NCI-H1694 (cell line): ENCODE data around the gene SLC37A1.

Experiments used
- DNase-seq: peaks from one replicate; lab custom pipeline; 2025; lab: John Stamatoyannopoulos, UW

SLC37A1 gene

DNA sequence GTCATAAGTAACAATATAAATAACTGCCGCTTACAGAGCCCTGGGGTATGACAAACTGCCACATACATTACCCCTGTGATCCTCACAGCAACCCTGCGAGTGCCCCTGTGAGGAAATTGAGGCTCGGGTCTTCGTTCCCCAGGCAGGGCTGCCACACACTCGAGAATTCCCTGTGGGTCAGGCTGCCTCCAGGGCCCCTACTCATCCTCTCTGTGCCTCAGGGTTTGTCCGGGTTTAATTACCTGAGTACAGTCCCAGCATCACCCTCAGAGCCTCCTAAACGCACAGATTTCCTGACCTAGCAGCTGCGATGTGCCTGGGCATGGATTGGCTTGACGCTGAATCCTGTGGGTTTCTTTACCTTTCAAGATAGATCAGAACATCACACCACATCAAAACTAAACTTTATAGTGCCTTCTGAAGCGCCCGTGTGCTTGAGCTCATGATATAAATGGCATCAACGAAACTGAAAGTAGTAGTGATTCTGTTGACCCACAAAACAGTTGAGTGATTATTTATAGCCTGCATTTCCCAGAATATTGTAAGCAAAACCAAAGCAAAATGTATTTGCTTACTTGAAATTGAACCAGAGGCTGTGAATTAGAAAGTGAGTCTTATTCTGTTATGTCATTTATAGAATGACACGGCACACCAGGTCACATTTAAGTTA is 14.0 kb downstream of the SLC37A1 start:
- no peak for DNase-seq

DNA sequence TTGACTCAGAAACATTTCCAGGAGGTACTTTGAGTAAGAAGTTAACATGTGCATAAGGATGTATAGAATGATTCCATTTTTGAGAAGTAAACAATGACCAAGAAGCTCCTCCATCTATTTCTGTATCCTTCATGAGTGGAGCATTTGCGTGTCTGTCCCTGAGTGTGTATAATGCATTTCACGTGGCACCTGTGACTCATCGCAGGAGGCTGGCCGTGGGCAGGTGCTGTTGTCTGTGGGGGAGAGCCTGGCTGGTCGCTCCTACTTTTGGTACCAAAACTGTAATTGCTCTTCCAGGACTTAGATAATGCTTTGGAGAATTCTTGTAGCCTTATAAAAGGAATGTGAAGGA is 16.5 kb downstream of the SLC37A1 start:
- no peak for DNase-seq

DNA sequence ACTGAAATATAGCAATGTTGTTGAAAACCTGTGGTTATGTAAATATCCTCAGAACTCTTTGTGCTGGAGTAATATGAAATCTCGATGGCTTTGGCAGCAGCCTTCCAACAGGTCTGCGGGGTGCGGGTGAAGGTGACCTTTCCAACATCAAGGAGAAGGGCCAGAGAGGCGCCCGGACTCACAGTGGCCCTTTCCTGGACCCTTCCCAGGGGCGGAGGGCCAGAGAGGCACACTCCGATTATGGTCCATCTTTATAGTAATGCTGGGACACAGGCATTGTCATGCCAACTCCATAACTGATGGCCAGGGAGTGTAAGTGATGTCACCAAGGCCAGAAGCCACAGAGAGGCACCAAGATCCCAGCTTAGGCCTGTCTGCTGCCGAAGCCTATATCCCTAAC is 18.1 kb downstream of the SLC37A1 start:
- DNase-seq, result no peak

DNA sequence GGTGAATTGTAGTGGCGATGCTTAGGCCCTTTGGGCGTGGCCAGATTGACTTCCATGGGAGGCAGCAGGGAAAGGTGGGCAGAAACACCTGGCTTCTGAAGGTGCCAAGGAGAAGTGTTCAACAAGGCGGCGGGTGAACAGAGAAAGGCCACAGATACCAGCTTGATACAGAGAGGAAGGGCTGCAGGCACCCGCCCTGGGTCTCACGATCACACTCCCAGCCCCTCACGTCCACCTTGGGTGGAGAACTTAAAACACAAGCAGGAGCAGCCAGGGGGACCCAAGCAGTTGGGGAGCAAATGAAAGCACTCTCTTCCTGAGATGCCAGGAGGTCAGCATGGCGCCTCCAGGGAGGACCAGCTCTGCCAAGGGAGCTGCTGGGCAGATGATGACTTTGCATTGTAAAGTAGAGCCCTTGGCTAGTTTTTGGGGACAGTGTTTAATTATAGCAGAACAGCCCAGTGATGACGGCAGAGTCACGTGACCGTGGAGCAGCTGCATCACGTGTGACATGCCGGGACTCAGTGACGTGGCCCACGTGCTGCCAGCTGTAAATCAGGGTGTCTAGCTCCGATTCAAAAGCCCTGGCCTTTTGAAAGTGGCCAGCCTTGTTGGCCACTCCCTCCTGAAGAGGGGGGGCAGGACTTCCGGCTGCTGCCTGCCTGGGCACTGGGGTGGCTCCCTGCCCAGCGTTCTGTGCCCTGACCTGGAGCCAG is 19.0 kb downstream of the SLC37A1 start:
- DNase-seq, result no peak

DNA sequence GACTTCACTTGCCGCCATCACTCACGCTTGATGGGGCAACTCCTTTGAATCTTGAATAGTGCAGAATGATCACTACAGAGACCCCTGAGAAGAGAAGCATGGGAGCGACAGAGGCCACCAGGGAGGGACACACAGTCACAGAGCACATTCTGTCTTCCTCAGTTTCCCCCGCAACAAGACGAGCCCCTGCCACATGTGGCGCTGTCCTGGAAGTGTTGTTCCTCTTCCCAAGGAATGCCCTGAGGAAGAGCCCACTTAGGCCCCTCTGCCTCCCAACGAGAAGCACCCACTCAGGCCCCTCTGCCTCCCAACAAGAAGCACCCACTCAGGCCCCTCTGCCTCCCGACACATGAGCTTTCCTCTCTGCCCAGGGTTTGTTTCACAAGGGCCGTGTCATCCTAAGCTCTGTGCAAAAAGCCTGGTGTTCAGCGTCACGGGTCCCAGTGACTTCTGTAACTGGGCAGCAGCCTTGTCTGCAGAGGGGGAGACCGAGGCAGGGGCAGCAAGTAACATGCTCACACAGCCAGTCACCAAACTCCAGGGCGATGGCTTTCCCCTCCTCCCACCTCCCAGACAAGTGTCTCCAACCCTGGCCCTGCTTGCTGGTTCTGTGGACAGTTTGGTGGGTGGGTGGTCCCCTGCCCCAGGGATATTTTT is 19.8 kb downstream of the SLC37A1 start:
- no peak for DNase-seq

DNA sequence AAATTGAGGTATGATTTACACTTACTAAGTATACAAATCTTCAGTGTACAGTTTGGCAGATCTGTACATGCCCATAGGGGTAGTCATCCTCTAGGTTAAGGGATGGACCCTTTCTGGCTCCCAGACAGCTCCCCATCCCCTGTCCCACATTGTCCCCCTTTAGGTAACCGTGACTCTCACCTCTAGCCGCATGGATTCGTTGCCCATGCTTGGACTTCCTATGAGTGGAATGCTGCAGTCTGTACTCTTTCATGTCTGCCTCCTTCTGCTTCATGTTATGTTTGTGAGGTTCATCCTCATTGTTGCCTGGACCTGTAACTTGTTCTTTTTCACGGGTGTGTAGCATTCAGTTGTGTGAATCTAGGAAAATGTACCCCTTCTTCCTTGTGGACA is 20.3 kb downstream of the SLC37A1 start:
- no peak for DNase-seq

DNA sequence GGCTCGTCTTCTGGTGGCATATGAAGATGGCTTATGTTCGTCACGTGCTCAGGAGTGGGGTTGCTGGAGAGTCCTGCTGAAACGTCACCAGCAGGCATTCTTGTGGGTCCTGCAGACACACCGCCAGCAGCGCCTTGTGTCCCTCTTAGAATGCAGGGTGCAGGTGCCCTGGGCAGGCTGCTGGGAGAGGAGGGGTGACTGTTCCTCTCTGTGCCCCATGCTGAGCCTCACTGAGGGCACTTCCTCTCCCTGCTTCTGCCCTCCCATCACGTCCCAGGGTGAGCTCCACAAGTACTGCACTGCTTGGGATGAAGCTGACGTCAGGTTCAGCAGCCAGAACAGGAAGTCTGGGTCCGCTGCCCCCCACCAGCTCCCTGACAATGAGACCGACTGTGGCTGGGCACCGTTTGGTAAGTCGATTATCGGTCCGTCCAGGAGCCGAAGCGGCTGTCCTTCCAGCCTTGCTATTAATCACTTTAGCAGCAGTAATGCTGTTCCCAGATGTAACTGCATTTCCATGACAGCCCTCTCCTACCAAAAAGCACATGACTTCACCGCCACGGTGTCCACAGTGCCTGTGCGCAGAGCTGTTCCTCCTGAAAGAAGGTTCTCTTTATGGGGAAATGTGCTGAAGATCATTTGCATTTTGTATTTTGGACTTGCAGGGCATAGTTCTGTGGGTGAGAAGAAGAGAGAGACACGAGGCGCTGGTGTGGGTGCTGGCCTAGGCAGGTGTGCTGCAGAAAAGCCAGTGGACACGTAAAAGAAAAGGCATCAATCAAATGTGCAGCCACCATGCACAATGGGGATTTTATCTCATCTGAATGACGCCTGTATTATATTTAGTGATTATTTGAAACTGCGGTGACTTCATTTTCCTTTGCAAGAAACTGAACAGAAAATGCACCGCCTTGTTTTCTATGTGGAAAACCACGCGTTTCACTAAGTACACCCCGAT is 21.0 kb downstream of the SLC37A1 start:
- no peak for DNase-seq

DNA sequence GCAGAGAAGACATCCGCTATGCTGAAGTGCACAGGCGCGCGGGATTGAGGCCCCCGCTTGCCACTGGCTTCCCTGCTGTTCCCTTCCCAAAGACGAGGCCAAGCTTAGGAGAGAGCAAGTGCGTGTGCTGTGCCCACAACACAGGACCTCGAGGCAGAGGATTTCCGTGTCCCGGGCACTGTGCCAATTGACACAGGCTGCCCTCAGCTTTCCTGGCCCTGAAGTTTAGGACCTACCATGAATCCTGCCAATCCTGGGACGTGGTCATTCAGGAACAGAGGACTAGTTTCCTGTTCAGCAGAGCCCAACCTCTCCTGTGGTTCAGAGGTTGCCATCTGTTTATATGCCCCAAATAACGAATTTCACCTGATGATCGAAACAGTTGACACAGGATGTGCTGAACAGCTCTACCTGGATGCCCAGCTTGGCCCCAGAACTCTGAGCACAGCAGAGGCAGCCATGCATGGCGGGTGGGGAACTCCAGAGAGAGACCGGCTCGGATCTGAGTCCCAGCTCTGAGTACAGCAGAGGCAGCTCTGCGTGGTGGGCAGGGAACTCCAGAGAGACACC is 22.0 kb downstream of the SLC37A1 start:
- no peak for DNase-seq

DNA sequence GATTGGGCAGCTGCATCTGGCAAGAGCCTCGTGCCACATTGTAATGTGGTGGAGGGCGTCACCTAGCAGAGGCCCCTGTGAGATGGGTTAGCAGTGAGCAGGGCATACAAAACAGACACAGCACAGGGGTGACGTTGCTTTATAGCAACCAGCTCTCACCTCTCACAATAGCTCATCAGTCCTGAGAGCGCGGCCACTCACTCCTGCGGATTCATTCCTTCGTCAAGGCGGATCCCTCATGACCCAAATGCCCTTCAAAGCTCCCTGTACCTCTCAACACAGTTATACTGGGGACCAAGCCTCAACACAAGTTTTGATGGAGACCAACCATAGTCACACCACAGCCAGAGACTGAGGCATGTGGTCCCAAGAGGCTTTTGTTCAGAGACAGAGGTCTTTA is 22.9 kb downstream of the SLC37A1 start:
- no peak for DNase-seq

DNA sequence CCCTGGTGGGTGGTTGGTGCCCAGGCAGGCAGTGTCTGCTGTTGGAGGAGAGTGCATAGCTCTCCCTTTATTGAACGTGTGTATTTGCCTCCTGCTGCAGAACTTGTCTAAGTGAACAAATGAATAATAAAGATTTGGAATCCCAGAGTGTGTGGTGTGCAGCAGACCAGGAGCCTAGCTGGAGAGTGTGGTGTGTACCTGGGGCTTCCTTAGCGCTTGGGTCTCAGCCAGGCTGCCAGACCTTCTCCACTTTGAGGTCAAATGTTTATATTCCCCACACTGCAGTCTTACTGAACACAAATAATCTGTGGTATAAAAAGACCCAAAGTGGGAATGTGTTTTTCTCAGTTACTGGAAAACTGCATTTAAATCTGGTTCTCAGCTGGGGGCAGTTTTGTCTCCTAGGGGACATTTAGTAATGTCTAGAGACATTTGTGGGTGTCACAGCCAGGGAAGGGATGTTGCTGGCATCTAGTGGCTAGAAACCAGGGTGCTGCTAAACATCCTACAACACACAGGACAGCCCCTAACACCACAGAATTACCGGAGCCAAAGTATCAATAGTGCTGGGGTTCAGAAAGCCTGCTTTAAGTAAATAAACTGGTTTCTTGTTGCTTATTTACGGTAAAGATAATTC is 23.6 kb downstream of the SLC37A1 start:
- DNase-seq, result no peak

DNA sequence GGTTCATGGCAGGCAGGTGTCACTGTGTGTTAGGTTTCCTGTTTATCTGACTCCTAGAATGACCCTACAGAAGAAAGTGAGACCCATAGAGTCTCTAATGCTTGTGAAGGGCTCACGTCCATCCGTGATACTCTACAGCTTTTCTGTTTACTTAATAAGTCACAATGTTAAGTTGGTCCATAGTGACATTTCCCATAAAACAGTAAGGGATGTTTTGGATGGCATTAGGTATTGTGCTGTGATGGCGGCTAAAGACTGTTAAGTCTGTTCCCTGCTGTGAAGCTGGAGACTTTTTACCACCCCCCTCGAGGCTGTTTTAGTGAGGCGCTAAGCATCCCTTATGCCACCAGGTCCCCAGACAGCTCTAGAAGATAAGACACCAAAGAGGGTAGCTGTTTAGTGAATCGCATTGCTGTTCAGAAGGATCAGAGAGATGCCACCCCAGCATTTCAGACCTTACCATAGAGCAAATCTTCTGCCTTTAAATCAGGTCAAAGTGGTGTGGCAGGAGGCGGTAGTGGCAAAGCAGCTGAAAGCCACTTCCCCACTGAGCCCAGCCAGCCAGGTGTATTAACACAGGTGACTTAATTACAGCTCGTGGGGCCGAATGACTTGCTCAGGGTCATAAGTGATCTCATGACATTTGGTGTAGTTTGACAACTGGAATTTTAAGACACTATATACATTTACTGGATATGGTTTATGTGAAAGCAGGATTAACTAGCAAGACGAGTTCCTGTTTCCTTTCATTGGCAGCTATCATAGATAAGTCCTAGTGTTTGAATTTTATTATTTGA is 25.0 kb downstream of the SLC37A1 start:
- DNase-seq, result no peak

DNA sequence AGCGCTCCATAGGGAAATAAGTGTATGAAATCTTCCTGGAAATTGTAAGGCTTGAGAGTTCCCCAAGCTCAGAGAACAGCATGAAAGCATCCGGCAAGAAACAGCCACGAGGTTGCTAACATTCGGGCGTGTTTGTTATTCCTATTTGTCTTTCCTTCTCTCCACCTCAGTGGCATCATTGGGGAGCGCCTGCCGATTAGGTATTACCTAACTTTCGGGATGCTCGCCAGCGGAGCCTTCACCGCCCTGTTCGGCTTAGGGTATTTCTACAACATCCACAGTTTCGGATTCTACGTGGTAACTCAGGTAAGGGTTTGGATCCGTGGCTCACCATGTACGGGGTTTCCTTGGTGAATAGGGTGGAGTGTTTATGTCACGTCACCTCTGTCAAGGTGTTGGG is 25.7 kb downstream of the SLC37A1 start:
- no peak for DNase-seq

DNA sequence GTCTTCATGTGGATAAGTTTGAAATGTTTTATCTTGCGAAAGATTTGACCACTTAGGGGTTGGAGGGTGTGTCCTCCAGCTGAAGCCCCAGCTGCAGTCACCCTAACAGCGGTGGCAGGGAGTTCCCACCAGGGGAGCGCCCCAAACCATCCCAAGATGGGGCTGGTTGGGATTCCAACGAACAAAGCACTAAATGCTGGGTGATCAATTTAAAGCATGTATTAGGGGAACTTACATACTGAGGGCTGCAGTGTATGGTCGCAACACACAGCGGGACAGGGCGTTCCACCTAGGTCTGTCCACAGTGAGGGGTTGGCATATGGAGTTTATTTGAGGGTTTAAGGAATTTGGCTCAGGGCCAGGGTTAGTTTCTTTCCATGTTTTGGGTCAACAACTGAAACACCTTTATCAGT is 26.3 kb downstream of the SLC37A1 start:
- no peak for DNase-seq

DNA sequence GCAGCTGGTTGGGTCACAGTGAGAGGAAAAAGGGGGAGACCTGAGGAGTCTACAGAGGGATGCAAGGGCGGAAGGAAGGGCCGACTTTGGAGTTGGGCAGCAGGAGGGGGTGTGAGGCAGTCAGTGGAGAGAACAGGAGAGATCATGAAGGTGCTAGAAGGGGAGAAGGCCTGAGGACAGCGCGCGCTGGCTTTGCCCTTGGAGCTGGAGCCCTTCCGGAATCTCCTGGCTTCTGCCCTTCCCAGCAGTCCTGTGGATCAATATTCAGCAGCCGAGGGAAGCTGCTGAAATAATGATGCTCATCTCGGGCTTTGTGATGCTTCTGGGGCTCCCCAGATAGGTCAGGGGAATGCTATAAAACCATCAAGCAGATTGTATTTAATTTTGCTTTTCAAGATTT is 26.7 kb downstream of the SLC37A1 start:
- no peak for DNase-seq

DNA sequence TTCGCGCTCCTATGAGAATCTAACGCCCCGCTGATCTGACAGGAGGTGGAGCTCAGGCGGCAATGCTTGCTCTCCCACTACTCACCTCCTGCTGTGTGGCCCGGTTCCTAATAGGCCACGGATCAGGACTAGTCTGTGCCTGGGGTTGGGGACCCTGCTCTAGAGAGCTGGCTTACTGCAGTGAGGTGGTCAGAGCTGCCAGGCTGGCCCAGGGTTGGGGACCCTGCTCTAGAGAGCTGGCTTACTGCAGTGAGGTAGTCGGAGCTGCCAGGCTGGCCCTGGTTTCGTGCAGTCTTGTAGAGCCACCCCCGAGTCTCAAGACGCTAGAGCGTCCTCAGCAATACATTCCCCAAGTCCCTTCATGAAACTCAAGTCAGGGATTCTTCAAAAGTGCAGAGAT is 27.5 kb downstream of the SLC37A1 start:
- no peak for DNase-seq

DNA sequence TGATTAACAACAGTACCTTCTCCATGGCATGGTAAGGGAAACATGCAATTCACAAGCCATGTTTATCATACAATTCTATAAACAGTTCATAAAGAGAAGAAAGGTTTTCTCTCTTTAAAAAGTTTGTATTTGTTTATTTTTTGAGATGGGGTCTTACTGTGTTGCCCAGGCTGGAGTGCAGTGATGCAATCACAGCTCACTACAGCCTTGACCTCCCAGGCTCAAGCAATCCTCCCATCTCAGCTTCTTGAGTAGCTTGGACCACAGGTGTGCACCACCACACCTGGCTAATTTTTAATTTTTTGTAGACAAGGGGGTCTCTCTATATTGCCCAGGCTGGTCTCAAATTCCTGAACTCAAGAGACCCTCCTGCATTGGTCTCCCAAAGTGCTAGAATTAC is 28.0 kb downstream of the SLC37A1 start:
- no peak for DNase-seq

DNA sequence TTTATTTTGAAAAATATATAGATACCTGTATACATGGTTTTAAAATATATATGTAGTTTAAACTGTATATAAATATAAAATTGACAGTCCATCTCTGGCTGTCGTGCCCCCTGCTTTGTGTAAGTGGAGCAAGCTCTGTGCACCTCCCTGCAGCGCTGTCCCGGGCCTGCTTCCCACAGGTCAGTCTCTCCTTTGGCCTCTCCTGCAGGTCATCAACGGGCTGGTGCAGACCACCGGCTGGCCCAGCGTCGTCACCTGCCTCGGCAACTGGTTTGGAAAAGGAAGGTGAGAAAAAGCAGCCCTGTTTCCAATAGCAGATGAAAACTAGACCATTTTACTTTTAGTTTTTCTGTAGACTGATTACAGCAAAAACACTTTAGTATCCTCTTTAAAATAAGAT is 28.5 kb downstream of the SLC37A1 start:
- DNase-seq, result no peak

DNA sequence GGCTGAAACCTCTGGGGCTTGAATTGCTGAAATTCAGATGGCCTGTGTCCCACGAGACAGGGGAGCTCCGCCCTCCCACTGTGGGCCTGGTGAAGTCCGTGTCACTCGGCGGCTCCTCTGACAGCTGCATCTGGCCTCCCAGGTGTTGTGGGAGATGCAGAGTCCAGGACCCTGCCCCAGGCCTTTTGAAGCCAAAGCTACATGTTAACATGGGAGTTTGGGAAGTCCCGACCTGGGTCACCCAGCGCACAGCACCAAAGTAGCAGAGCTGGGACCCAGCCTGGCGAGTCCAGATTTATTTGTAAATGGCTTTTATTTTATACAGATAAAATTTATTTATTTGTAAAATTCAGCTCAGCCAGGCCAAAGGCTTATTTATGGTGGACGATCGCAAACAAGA is 28.9 kb downstream of the SLC37A1 start:
- no peak for DNase-seq

DNA sequence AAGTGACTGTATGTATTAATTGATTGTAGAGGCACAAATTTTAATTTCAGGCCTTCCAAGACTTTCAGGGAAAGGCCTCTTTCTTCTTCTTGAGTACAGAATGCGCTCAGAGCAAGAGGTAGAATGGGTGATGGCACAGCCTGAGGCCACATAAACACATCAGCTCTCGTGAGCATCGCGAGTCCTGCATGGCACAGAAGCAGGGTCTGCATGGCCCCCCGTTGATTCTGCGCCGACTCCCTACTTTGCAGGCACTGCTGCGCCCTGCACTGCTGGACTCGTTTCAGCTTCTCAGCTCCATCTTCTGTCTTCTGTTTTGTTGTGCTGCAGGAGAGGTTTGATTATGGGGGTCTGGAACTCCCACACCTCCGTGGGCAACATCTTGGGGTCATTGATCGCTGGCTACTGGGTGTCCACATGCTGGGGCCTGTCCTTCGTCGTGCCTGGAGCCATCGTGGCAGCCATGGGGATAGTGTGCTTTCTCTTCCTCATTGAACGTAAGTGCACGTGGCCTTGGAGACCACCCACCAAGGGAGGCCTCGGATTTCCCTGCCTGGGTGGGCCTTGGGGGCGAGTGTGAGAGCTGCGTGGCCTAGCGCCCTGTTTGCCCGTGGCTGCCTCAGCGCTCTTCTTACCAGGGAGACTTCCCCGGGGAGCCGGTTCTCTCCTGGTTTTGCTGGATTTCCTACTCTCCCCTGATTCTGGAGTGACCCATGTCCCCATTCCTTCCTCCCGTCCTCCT is 29.6 kb downstream of the SLC37A1 start:
- no peak for DNase-seq

DNA sequence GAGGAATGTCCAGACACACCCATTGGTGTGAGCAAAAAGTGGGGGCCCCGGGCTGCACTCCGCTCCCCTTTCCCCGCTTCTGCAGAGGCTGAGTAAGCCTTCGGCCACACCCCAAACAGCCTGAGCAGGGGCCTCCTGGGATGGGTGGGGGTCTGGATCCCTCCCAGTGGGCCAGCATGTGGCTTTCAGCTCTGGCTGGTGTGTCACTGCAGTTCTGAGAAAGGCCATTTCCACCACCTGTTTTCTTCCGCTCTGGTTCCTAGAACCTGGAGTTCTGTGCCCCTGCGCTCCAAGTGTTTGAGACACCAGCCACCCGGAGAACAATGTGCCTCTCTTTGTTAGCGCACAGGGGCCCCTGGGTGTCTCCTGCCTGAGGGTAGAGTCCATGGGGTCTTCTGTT is 30.9 kb downstream of the SLC37A1 start:
- no peak for DNase-seq
